ENCODE results near the gene ADIG. TPM values are rescaled to one million over a fixed set of nuclear protein-coding genes. Genes with fewer than 3 reads are reported as not detected.

ADIG gene
- total and polyA plus RNA-seq, 2 of the 13 experiments (the other 11 are each of a cell fraction or from before 2014, with no cell fraction given) = 0.15 TPM; not detected in 1

DNA sequence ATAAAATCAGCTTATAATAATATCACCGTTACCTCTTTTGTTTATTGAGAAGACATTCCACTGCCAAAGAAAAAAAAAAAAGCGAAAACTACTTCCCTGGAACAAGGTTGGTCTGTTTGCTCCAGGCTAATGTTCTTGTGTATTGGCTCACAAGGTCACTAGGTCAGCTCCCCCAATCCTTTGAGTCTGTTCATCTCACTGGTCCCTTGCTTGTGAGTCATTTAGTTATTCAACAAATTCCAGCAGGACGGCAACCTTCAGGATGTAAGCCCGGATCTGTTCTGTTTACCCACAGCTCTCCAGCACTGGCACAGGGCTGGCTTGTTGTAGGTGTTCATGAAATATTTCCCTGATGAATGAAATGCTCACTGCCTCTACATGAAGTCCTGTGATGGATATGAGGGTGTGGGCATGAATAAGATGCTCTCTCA is 23.9 kb downstream of the ADIG start (continued):
- TF ChIP-seq, protein P1, sequence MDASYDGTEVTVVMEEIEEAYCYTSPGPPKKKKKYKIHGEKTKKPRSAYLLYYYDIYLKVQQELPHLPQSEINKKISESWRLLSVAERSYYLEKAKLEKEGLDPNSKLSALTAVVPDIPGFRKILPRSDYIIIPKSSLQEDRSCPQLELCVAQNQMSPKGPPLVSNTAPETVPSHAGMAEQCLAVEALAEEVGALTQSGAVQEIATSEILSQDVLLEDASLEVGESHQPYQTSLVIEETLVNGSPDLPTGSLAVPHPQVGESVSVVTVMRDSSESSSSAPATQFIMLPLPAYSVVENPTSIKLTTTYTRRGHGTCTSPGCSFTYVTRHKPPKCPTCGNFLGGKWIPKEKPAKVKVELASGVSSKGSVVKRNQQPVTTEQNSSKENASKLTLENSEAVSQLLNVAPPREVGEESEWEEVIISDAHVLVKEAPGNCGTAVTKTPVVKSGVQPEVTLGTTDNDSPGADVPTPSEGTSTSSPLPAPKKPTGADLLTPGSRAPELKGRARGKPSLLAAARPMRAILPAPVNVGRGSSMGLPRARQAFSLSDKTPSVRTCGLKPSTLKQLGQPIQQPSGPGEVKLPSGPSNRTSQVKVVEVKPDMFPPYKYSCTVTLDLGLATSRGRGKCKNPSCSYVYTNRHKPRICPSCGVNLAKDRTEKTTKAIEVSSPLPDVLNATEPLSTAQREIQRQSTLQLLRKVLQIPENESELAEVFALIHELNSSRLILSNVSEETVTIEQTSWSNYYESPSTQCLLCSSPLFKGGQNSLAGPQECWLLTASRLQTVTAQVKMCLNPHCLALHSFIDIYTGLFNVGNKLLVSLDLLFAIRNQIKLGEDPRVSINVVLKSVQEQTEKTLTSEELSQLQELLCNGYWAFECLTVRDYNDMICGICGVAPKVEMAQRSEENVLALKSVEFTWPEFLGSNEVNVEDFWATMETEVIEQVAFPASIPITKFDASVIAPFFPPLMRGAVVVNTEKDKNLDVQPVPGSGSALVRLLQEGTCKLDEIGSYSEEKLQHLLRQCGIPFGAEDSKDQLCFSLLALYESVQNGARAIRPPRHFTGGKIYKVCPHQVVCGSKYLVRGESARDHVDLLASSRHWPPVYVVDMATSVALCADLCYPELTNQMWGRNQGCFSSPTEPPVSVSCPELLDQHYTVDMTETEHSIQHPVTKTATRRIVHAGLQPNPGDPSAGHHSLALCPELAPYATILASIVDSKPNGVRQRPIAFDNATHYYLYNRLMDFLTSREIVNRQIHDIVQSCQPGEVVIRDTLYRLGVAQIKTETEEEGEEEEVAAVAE (CRISPR knock-in tag; IDR thresholded peaks at IDR 0.05; ENCODE audit: borderline replicate concordance) = peak; percentile 64; the same call in 1 of the 2 replicates
- TF ChIP-seq ZNF101 (CRISPR knock-in tag; IDR thresholded peaks at IDR 0.05; ENCODE audit: borderline replicate concordance, low read depth) (no peak), TCF7 (IDR thresholded peaks at IDR 0.05; ENCODE audit: low read depth) (peak; percentile 94), KDM5B (CRISPR knock-in tag; IDR thresholded peaks at IDR 0.05; ENCODE audit: borderline replicate concordance) (no peak), ZSCAN21 (CRISPR knock-in tag; IDR thresholded peaks at IDR 0.05; ENCODE audit: borderline replicate concordance) (no peak), ELF4 (CRISPR knock-in tag; IDR thresholded peaks at IDR 0.05; ENCODE audit: borderline replicate concordance) (0 out of 2 replicates have a peak, but pooled peaks have one; percentile 10), KMT2A (CRISPR knock-in tag; IDR thresholded peaks at IDR 0.05) (no peak; the same call in 1 of the 2 replicates), PRPF4 (IDR thresholded peaks at IDR 0.05; ENCODE audit: low read depth, low read length, poor library complexity, severe bottlenecking) (peak; percentile 38), U2AF2 (IDR thresholded peaks at IDR 0.05; ENCODE audit: low read depth, low read length) (no peak), FOXJ3 (CRISPR knock-in tag; IDR thresholded peaks at IDR 0.05; ENCODE audit: borderline replicate concordance) (peak; percentile 94), RBFOX2 (IDR thresholded peaks at IDR 0.05; ENCODE audit: low read depth, low read length) (no peak), JUNB (CRISPR knock-in tag; IDR thresholded peaks at IDR 0.05; ENCODE audit: borderline replicate concordance) (peak; percentile 98), ZNF839 (CRISPR knock-in tag; IDR thresholded peaks at IDR 0.05; ENCODE audit: borderline replicate concordance) (no peak)
- TF ChIP-seq, protein P2, sequence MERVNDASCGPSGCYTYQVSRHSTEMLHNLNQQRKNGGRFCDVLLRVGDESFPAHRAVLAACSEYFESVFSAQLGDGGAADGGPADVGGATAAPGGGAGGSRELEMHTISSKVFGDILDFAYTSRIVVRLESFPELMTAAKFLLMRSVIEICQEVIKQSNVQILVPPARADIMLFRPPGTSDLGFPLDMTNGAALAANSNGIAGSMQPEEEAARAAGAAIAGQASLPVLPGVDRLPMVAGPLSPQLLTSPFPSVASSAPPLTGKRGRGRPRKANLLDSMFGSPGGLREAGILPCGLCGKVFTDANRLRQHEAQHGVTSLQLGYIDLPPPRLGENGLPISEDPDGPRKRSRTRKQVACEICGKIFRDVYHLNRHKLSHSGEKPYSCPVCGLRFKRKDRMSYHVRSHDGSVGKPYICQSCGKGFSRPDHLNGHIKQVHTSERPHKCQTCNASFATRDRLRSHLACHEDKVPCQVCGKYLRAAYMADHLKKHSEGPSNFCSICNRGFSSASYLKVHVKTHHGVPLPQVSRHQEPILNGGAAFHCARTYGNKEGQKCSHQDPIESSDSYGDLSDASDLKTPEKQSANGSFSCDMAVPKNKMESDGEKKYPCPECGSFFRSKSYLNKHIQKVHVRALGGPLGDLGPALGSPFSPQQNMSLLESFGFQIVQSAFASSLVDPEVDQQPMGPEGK (CRISPR knock-in tag; IDR thresholded peaks at IDR 0.05) = peak; percentile 85
- TF ChIP-seq, protein P3, sequence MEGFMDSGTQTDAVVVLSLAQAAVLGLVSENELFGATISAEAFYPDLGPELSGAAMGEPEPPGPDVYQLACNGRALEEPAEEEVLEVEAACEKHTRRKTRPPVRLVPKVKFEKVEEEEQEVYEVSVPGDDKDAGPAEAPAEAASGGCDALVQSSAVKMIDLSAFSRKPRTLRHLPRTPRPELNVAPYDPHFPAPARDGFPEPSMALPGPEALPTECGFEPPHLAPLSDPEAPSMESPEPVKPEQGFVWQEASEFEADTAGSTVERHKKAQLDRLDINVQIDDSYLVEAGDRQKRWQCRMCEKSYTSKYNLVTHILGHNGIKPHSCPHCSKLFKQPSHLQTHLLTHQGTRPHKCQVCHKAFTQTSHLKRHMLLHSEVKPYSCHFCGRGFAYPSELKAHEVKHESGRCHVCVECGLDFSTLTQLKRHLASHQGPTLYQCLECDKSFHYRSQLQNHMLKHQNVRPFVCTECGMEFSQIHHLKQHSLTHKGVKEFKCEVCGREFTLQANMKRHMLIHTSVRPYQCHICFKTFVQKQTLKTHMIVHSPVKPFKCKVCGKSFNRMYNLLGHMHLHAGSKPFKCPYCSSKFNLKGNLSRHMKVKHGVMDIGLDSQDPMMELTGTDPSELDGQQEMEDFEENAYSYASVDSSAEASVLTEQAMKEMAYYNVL (CRISPR knock-in tag; IDR thresholded peaks at IDR 0.05; ENCODE audit: borderline replicate concordance) = peak; percentile 97
- TF ChIP-seq, protein P4, sequence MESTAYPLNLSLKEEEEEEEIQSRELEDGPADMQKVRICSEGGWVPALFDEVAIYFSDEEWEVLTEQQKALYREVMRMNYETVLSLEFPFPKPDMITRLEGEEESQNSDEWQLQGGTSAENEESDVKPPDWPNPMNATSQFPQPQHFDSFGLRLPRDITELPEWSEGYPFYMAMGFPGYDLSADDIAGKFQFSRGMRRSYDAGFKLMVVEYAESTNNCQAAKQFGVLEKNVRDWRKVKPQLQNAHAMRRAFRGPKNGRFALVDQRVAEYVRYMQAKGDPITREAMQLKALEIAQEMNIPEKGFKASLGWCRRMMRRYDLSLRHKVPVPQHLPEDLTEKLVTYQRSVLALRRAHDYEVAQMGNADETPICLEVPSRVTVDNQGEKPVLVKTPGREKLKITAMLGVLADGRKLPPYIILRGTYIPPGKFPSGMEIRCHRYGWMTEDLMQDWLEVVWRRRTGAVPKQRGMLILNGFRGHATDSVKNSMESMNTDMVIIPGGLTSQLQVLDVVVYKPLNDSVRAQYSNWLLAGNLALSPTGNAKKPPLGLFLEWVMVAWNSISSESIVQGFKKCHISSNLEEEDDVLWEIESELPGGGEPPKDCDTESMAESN (CRISPR knock-in tag; conservative IDR thresholded peaks at IDR 0.05) = no peak; the same call in 1 of the 2 replicates
- TF ChIP-seq, protein P5, sequence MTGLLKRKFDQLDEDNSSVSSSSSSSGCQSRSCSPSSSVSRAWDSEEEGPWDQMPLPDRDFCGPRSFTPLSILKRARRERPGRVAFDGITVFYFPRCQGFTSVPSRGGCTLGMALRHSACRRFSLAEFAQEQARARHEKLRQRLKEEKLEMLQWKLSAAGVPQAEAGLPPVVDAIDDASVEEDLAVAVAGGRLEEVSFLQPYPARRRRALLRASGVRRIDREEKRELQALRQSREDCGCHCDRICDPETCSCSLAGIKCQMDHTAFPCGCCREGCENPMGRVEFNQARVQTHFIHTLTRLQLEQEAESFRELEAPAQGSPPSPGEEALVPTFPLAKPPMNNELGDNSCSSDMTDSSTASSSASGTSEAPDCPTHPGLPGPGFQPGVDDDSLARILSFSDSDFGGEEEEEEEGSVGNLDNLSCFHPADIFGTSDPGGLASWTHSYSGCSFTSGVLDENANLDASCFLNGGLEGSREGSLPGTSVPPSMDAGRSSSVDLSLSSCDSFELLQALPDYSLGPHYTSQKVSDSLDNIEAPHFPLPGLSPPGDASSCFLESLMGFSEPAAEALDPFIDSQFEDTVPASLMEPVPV (CRISPR knock-in tag; IDR thresholded peaks at IDR 0.05) = no peak

Measured in HepG2 (cell line).